Measurements from ENCODE around the gene RIMS1. TPM values are rescaled to one million over a fixed set of nuclear protein-coding genes. Genes with fewer than 3 reads are reported as not detected.

Gene RIMS1
- total RNA-seq, 4 donors from 2014 or later = 0.13 to 16.8 (median 1.2) TPM

GRCh38 chr6:72102561-72102960 is 216.2 kb downstream of the RIMS1 start:
- no peaks in the 10 kb centered on the region for H3K9me3 ChIP-seq
- TF ChIP-seq POLR2A (IDR thresholded peaks at IDR 0.05) (no peak), CTCF (IDR thresholded peaks at IDR 0.05) (no peak)
- H3K4me1 ChIP-seq = no peaks in the 10 kb centered on the region
- intact Hi-C loops (cut with DNase I) = no loop called here
- H3K27me3 ChIP-seq = no peaks in the 10 kb centered on the region
- DNase-seq = no peak
- H3K36me3 ChIP-seq = no peaks in the 10 kb centered on the region
- no peak overlapping the region for H3K27ac ChIP-seq
- no peak overlapping the region for H3K4me3 ChIP-seq

GRCh38 chr6:72111611-72112010 is 225.3 kb downstream of the RIMS1 start:
- DNase-seq = no peak
- no peaks in the 10 kb centered on the region for H3K9me3 ChIP-seq
- intact Hi-C loops (cut with DNase I) = no loop called here
- H3K36me3 ChIP-seq = no peaks in the 10 kb centered on the region
- H3K27me3 ChIP-seq = no peaks in the 10 kb centered on the region
- no peaks in the 10 kb centered on the region for H3K4me1 ChIP-seq
- 23 to 36% methylated on average over 2 of the region's 2 CpGs for WGBS, 2 donors
- no peak overlapping the region for H3K27ac ChIP-seq
- no peak overlapping the region for H3K4me3 ChIP-seq
- TF ChIP-seq POLR2A (IDR thresholded peaks at IDR 0.05) (no peak), CTCF (IDR thresholded peaks at IDR 0.05) (no peak)

- Histone ChIP-seq H3K4me1 (no peaks in the 10 kb centered on the region), H3K4me3 (no peak overlapping the region), H3K27me3 (no peaks in the 10 kb centered on the region), H3K36me3 (no peaks in the 10 kb centered on the region), H3K27ac (no peak overlapping the region), H3K9me3 (no peaks in the 10 kb centered on the region)
- TF ChIP-seq CTCF (IDR thresholded peaks at IDR 0.05) (no peak), POLR2A (IDR thresholded peaks at IDR 0.05) (no peak)
- 80 to 82% methylated on average over 2 of the region's 2 CpGs for WGBS, 2 donors
- intact Hi-C loops (cut with DNase I) = no loop called here
- DNase-seq = no peak
Measured at GRCh38 chr6:72130327-72130726, 244.0 kb downstream of the RIMS1 start.

GRCh38 chr6:72132427-72132826 is 246.1 kb downstream of the RIMS1 start:
- intact Hi-C loops (cut with DNase I) = no loop called here
- WGBS, 2 donors = 64 to 65% methylated on average over 1 of the region's 1 CpG
- DNase-seq = no peak

GRCh38 chr6:72132851-72133250 is 246.5 kb downstream of the RIMS1 start:
- no peaks in the 10 kb centered on the region for H3K27me3 ChIP-seq
- H3K36me3 ChIP-seq = no peaks in the 10 kb centered on the region
- intact Hi-C loops (cut with DNase I) = no loop called here
- no peak for DNase-seq
- H3K4me1 ChIP-seq = no peaks in the 10 kb centered on the region
- no peaks in the 10 kb centered on the region for H3K9me3 ChIP-seq
- no peak overlapping the region for H3K4me3 ChIP-seq
- no peak for TF ChIP-seq POLR2A (IDR thresholded peaks at IDR 0.05)
- TF ChIP-seq CTCF (IDR thresholded peaks at IDR 0.05) = no peak
- H3K27ac ChIP-seq = no peak overlapping the region

More at GRCh38 chr6:72132427-72132826, 246.1 kb downstream of the RIMS1 start:
- TF ChIP-seq POLR2A (IDR thresholded peaks at IDR 0.05) (no peak), CTCF (IDR thresholded peaks at IDR 0.05) (no peak)
- no peaks in the 10 kb centered on the region for H3K27me3 ChIP-seq
- H3K9me3 ChIP-seq = no peaks in the 10 kb centered on the region
- H3K4me1 ChIP-seq = no peaks in the 10 kb centered on the region
- H3K27ac ChIP-seq = no peak overlapping the region
- no peaks in the 10 kb centered on the region for H3K36me3 ChIP-seq
- H3K4me3 ChIP-seq = no peak overlapping the region

Measured in esophagus squamous epithelium (tissue), 5 donors.